Ascending aorta (tissue), 2 donors: ENCODE measurements around the gene ZBTB8B. TPM values are rescaled to one million over a fixed set of nuclear protein-coding genes. Genes with fewer than 3 reads are reported as not detected.

Experiments
- DNase-seq, 2 donors: peaks; one replicate each; pipeline ENCODE4 v3.0.0-alpha.2; 2019; ENCODE audit warnings: low spot score in 2 of 2
- H3K27ac ChIP-seq, 2 donors: fragments of 200-600 bp; sonication (generic); one replicate each; pipeline ENCODE4 v1.5.1; 2016 to 2017; ENCODE audit warnings: mild to moderate bottlenecking in 1 of 2
- H3K27me3 ChIP-seq: fragments of 200-600 bp; sonication (generic); one replicate; pipeline ENCODE4 v1.5.1; 2017
- H3K36me3 ChIP-seq, 2 donors: fragments of 200-600 bp; sonication (generic); one replicate each; pipeline ENCODE4 v1.5.1; 2016
- H3K4me1 ChIP-seq, 2 donors: fragments of 200-600 bp; sonication (generic); one replicate each; pipeline ENCODE4 v1.5.1; 2016 to 2017; ENCODE audit warnings: mild to moderate bottlenecking in 1 of 2
- H3K4me3 ChIP-seq, 2 donors: fragments of 200-600 bp; sonication (generic); one replicate each; pipeline ENCODE4 v1.5.1; 2016 to 2017; ENCODE audit warnings: mild to moderate bottlenecking in 1 of 2
- H3K9me3 ChIP-seq, 2 donors: fragments of 200-600 bp; sonication (generic); one replicate each; pipeline ENCODE4 v1.5.1; 2016
- CTCF ChIP-seq, 3 experiments: fragments of 200-600 bp in 2 of 3; fragments of 450-650 bp in 1 of 3; sonication (generic) in 2 of 3; IDR thresholded peaks; one replicate each; pipeline ENCODE4 v1.5.1; 2016 to 2019; ENCODE audit warnings: antibody characterized with exemption in 3 of 3, mild to moderate bottlenecking in 1 of 3, moderate library complexity in 1 of 3
- intact Hi-C: fragments of 100-400 bp; cut with DNase I; formaldehyde crosslinking; loops from one replicate; pipeline ENCODE4 v1.15.1; 2023
- total RNA-seq: library from RNA; depleted of rRNA; stranded (reverse); fragments of >200 nt; gene quantifications from one replicate; pipeline ENCODE4 v1.1.0, GENCODE V29; 2016

The ZBTB8B gene
- total RNA-seq, 1 donor from 2014 or later: under 0.01 TPM

GRCh38 chr1:32494196-32494595 lies 29.3 kb downstream of the ZBTB8B start:
- DNase-seq: no peak
- intact Hi-C loops: no loop called here
- TF ChIP-seq CTCF (IDR thresholded peaks at IDR 0.05): no peak

DNA sequence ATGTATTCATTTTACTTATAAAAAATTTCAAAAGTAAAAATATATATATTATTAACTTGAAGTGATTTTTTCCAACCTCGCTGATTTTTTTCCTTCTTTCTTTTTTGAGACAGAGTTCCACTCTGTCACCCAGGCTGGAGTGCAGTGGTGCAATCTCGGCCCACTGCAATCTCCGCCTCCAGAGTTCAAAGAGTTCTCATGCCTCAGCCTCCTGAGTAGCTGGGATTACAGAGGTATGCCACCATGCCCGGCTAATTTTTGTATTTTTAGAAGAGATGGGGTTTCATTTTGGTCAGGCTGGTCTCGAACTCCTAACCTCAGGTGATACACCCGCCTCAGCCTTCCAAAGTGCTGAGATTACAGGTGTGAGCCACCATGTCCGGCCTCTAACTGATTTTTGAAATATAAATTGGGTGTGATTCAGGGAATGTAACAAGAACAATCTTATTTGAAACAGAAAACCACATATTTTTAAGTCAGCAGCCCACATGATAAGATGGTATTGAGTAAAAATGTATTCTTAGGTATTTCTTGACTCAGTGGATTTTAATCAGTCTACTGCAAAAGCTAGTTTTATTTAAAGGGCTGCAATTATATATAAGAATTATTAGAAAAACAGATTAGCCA lies 30.0 kb downstream of the ZBTB8B start:
- Histone ChIP-seq H3K4me3 (no peak overlapping the region), H3K27me3 (no peaks in the 10 kb centered on the region), H3K36me3 (no peaks in the 10 kb centered on the region), H3K27ac (no peak overlapping the region), H3K4me1 (peaks cover 0 to 7% of the 10 kb centered on the region in 2 donors), H3K9me3 (no peaks in the 10 kb centered on the region)
- no peak for DNase-seq
- TF ChIP-seq CTCF (IDR thresholded peaks at IDR 0.05): no peak
- intact Hi-C loops: no loop called here

More at GRCh38 chr1:32494196-32494595, 29.3 kb downstream of the ZBTB8B start:
- Histone ChIP-seq H3K4me3 (no peak overlapping the region), H3K4me1 (peaks cover 0 to 7% of the 10 kb centered on the region in 2 donors), H3K9me3 (no peaks in the 10 kb centered on the region), H3K27ac (no peak overlapping the region), H3K36me3 (no peaks in the 10 kb centered on the region), H3K27me3 (no peaks in the 10 kb centered on the region)

DNA sequence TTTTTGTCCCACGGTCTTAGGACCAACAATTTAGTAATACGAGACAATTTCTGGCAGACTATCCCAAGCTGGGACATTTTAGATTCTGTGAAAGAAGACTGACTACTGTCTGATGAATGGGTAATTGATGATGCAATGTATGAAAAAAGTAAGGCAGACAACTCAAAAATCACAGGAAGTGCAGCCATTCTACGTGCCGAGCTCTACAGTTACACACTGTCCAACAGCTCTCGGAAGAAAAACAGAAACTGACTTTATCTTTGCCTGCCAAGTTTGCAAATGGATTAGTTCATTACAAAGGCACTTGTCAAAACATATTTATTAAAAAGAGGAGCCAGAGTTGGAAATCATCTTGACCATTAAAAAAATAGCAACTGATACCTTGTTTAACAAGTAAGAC lies 31.3 kb downstream of the ZBTB8B start:
- Histone ChIP-seq H3K27ac (peak overlapping the region in 1 of 2 donors; percentile 36), H3K4me1 (peaks cover 0 to 7% of the 10 kb centered on the region in 2 donors), H3K9me3 (no peaks in the 10 kb centered on the region), H3K36me3 (no peaks in the 10 kb centered on the region), H3K27me3 (no peaks in the 10 kb centered on the region), H3K4me3 (peak overlapping the region; percentile 14 to 19)
- no peak for DNase-seq
- TF ChIP-seq CTCF (IDR thresholded peaks at IDR 0.05): no peak
- intact Hi-C loops: no loop called here

DNA sequence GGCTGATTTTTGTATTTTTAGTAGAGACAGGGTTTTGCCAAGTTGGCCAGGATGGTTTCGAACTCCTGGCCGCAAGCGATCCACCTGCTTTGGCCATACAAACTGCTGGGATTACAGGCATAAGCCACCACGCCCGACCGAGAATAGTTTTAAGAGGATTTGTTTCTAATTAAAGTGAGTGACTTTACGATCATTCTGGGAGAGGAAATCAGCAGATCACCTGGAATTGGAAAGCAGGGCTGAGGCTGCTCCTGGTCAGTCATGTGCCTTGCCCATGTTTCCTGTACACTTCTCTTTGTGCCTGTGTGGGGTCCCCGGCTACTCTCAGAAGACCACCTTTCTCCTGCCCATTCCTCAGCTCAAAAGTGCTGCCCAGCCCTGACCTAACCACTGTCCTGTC lies 33.9 kb downstream of the ZBTB8B start:
- DNase-seq: no peak
- Histone ChIP-seq H3K27ac (no peak overlapping the region), H3K4me3 (no peak overlapping the region), H3K36me3 (no peaks in the 10 kb centered on the region), H3K27me3 (no peaks in the 10 kb centered on the region), H3K9me3 (no peaks in the 10 kb centered on the region), H3K4me1 (peaks cover 0 to 7% of the 10 kb centered on the region in 2 donors)
- no peak for TF ChIP-seq CTCF (IDR thresholded peaks at IDR 0.05)
- intact Hi-C loops: no loop called here

DNA sequence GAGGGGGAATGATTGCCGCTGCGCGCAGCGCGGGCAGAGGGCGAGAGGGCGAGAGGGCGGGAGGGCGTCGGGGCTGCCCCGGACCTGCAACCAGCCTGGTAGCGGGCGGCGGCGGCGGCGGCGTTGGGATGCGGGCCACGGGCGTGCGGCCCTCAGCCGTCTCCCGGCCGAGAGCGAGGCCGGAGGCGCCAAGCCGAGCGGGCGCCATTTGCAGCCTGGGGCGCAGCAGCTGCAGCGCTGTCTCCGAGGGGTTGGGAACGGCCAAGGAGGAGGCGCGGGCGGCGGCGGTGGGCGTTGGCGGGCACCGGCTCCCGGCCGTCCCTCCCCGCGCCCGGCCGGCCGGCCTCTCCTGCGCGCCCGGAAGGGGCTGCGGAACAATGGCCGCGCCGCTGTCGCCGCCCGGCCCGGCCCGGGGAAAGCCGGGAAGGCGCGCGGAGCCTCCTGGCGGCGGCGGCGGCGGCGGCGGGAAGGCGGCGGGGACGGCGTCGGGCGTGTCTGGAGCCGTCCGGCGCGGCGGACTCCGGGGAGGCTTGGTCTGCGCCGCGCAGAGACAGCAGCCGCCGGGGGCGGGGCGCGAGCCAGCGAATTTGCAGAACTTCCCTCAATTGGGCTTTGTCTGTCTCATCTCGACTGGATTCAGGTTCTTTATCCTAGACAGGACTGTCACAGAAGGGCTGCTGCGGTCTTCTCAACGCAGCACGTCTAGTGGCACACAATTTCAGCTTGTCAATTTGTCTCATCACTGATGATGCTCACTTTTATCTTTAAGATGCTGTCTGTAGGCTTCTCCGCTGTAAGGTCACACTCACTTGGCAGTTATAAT lies 35.7 kb downstream of the ZBTB8B start:
- Histone ChIP-seq H3K36me3 (no peaks in the 10 kb centered on the region), H3K27ac (peak overlapping the region; percentile 90 to 93), H3K4me3 (peak overlapping the region; percentile 70 to 94), H3K9me3 (no peaks in the 10 kb centered on the region), H3K27me3 (no peaks in the 10 kb centered on the region), H3K4me1 (peaks cover 0 to 7% of the 10 kb centered on the region in 2 donors)
- intact Hi-C loops: loop anchor here (2.0 to 5.0 kb wide), 2 partner anchors 38 to 53 kb away; partner anchors contain the start of gene ZBTB8A
- DNase-seq: peak in 1 of 2 donors; percentile 79
- TF ChIP-seq CTCF (IDR thresholded peaks at IDR 0.05): peak in 1 of 3 experiments; percentile 59
